Glutamatergic neuron (in vitro differentiated cells): ENCODE results near the gene ABHD6. TPM values are rescaled to one million over a fixed set of nuclear protein-coding genes. Genes with fewer than 3 reads are reported as not detected.
A peak's percentile ranks its signal among the peaks of the same experiment; 100 is the strongest.
"Not testable (repeated sequence)": the region's sequence is repeated elsewhere in the genome, so short reads cannot be mapped to it uniquely, and the experiment has no call there.

Experiments used
- DNase-seq: peaks from one replicate; pipeline ENCODE4 v3.0.0; 2022
- H3K27ac Mint-ChIP-seq: one replicate; pipeline ENCODE4 v1.8.0; 2020; ENCODE audit warnings: mild to moderate bottlenecking, mixed read lengths, inconsistent platforms; ENCODE audit not compliant: unreplicated experiment
- H3K27me3 Mint-ChIP-seq: one replicate; pipeline ENCODE4 v1.8.0; 2020; ENCODE audit warnings: mild to moderate bottlenecking, moderate library complexity, mixed read lengths, inconsistent platforms; ENCODE audit not compliant: unreplicated experiment
- H3K36me3 Mint-ChIP-seq: one replicate; pipeline ENCODE4 v1.8.0; 2020; ENCODE audit warnings: mild to moderate bottlenecking, mixed read lengths, inconsistent platforms; ENCODE audit not compliant: unreplicated experiment
- H3K4me1 Mint-ChIP-seq: one replicate; pipeline ENCODE4 v1.8.0; 2020; ENCODE audit warnings: mild to moderate bottlenecking, low read depth, mixed read lengths, inconsistent platforms; ENCODE audit not compliant: unreplicated experiment
- H3K4me3 Mint-ChIP-seq: one replicate; pipeline ENCODE4 v1.8.0; 2020; ENCODE audit warnings: mild to moderate bottlenecking, mixed read lengths, inconsistent platforms; ENCODE audit not compliant: unreplicated experiment
- H3K9me3 Mint-ChIP-seq: one replicate; pipeline ENCODE4 v1.8.0; 2020; ENCODE audit warnings: mild to moderate bottlenecking, moderate library complexity, mixed read lengths, inconsistent platforms; ENCODE audit not compliant: unreplicated experiment
- total RNA-seq: library from RNA; stranded (reverse); fragmentation: NEBNext Ultra II Directional; extraction: Animal tissue kit (Norgen Biotek cat#: 25700); gene quantifications from one replicate; pipeline ENCODE4 v1.2.1, GENCODE V29; 2021; ENCODE audit not compliant: unreplicated experiment
- TF ChIP-seq, protein P1 (sequence below): fragments of 200-600 bp; sonication (generic); IDR thresholded peaks from one replicate; pipeline ENCODE4 v1.5.0; 2021; ENCODE audit not compliant: partially characterized antibody, unreplicated experiment

The ABHD6 gene
- total RNA-seq, 1 donor from 2014 or later = 46.0 TPM

DNA sequence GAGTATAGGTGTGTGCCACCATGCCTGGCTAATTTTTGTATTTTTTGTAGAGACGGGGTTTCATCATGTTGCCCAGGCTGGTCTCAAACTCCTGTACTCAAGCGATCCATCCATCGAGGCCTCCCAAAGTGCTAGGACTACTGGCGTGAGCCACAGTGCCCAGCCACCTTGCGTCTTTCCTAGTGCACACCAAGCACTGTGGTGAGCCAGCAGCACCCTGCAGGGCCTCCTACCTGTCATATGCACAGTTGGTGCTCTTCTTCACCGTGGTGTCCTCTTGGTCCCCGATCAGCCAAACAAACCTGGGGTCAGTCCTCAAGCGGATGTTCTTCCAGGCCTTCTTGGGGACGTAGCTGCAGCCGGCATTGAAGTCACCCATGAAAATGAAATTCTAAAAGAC, 40.0 kb upstream of the ABHD6 start:
- Mint-ChIP-seq H3K4me1 (peaks cover 33% of the 10 kb centered on the region), H3K27ac (no peak overlapping the region), H3K27me3 (peaks cover 13% of the 10 kb centered on the region), H3K36me3 (peaks cover 1% of the 10 kb centered on the region), H3K9me3 (peaks cover 16% of the 10 kb centered on the region), H3K4me3 (no peak overlapping the region)
- TF ChIP-seq, protein P1, sequence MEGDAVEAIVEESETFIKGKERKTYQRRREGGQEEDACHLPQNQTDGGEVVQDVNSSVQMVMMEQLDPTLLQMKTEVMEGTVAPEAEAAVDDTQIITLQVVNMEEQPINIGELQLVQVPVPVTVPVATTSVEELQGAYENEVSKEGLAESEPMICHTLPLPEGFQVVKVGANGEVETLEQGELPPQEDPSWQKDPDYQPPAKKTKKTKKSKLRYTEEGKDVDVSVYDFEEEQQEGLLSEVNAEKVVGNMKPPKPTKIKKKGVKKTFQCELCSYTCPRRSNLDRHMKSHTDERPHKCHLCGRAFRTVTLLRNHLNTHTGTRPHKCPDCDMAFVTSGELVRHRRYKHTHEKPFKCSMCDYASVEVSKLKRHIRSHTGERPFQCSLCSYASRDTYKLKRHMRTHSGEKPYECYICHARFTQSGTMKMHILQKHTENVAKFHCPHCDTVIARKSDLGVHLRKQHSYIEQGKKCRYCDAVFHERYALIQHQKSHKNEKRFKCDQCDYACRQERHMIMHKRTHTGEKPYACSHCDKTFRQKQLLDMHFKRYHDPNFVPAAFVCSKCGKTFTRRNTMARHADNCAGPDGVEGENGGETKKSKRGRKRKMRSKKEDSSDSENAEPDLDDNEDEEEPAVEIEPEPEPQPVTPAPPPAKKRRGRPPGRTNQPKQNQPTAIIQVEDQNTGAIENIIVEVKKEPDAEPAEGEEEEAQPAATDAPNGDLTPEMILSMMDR = no peak
- no peak for DNase-seq

DNA sequence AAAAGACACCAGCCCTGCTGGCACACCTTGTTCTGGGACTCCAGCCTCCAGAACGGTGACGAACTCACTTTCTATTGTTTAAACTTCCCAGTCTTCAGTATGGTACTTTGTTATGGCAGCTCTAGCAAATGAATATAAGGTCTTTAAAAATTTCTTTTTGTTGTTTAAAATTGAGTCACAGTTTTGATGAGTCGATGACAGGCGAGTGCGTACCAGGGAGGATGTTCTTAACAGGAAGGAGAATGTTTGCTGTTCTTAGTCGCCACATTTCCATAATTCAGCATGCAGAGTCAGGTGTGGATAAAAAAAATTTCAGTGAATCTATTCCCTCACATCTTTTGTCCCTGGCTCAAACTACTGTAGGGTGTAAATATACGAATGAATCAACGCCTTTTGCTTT, 39.2 kb upstream of the ABHD6 start:
- Mint-ChIP-seq H3K4me3 (no peak overlapping the region), H3K4me1 (peaks cover 37% of the 10 kb centered on the region), H3K9me3 (peaks cover 21% of the 10 kb centered on the region), H3K36me3 (no peaks in the 10 kb centered on the region), H3K27ac (no peak overlapping the region), H3K27me3 (peaks cover 19% of the 10 kb centered on the region)
- no peak for DNase-seq
- TF ChIP-seq, protein P1 = no peak

DNA sequence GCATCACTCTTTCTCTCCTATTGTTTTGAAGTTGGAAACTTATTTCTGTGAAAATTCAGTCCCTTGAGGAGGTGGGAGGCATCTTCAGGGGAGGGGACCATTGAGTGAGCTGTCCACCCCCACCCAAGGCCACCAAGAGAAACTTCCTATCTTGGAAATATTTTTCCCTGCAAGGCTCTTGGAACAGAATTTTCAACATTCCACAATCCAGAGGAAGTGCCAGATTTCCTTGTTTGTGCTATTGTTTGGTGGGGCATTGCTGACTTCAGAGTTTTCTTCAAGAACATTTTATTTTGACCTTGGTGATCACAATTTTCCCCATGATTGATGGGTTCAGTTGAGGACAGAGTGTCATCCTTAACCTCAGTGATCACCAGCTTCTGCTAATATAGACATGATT, 38.8 kb upstream of the ABHD6 start:
- Mint-ChIP-seq H3K27ac (no peak overlapping the region), H3K9me3 (peaks cover 19% of the 10 kb centered on the region), H3K4me3 (no peak overlapping the region), H3K27me3 (peaks cover 19% of the 10 kb centered on the region), H3K4me1 (peaks cover 41% of the 10 kb centered on the region), H3K36me3 (no peaks in the 10 kb centered on the region)
- DNase-seq = no peak
- TF ChIP-seq, protein P1 = no peak

DNA sequence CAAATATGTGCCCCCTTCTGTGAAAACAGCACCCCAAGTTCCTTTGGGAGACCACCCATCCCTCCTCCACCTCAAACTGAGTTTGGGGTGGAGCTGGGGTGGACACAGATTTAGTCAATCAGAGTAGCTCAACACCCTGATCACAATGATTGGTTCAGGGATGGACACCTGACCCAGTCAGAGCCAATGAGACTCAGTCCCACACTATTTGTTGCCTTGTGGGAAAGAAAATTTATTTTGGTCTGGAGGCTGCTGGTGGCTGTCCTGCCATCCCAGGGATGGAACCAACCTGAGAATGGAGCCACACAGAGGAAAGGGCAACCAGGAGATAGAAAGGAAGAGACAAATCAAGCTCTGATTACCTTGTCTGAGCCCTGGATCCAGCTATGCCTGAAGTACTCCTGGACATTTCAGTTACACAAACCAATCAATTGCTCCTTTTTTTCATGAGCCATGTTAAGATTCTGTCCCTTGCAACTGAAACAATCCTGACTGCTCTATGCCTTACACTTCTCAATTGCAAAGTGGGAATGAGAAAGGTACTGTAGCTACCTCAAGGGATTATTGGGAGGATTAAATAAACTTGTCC, 37.4 kb upstream of the ABHD6 start:
- H3K36me3 Mint-ChIP-seq = no peaks in the 10 kb centered on the region
- H3K27me3 Mint-ChIP-seq = peaks cover 19% of the 10 kb centered on the region

DNA sequence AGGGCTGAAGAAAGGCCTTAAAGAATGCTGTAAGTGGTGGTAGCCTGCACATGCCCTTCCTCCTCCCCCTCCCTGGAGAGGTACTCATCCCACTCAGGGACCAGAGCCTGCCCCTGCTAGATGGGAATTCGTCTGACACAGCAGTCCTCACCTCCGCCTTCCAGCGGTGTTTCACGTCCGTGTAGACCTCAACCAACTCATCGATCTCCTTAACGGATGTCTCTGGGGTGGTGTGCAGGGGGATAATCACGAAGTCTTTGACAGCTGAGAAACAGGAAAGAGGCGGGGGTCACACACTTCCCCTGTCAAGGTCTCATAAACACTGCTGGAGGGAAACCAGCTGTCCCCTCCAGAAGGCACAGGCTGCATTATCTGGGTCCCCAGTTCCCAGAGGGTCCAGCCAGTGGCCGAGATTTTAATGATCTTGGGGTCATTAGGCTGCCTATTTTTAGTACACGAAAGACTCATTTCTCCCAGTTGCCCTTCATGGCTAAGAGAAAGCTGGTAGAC, 36.7 kb upstream of the ABHD6 start:
- TF ChIP-seq, protein P1 = no peak
- peak; percentile 79 for DNase-seq
- H3K27ac Mint-ChIP-seq = peak overlapping the region; percentile 84
- H3K36me3 Mint-ChIP-seq = no peaks in the 10 kb centered on the region
- H3K4me1 Mint-ChIP-seq = peaks cover 39% of the 10 kb centered on the region
- H3K9me3 Mint-ChIP-seq = peaks cover 21% of the 10 kb centered on the region
- H3K4me3 Mint-ChIP-seq = peak overlapping the region; percentile 50
- H3K27me3 Mint-ChIP-seq = peaks cover 24% of the 10 kb centered on the region

More for the DNA sequence above, 37.4 kb upstream of the ABHD6 start:
- Mint-ChIP-seq H3K4me3 (no peak overlapping the region), H3K9me3 (peaks cover 19% of the 10 kb centered on the region), H3K27ac (peak overlapping the region; percentile 68), H3K4me1 (peaks cover 41% of the 10 kb centered on the region)
- DNase-seq = no peak
- TF ChIP-seq, protein P1 = no peak

DNA sequence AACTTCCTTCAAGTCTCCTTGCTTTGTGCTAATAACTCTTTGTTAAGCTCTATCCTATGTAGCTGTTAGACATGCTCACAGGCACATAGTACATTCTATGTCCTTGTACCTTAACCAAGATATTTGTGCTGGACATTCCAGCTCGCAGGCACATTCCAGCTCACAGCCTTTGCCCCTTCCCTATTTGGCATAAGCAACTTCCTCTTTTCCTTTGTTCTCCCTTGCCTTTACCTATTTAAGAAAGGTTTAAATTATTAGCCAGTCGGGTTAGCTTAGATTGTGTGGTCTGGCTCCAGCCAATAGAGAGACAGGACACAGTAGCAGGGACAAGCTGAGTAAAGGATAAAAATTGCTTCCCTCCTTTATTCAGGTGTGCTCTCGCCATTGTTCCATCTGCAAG, 36.1 kb upstream of the ABHD6 start:
- H3K4me1 Mint-ChIP-seq = peaks cover 40% of the 10 kb centered on the region
- H3K27ac Mint-ChIP-seq = peak overlapping the region; percentile 84
- DNase-seq, H3K36me3 Mint-ChIP-seq: not testable (repeated sequence)
- H3K4me3 Mint-ChIP-seq = peak overlapping the region; percentile 56
- peaks cover 22% of the 10 kb centered on the region for H3K9me3 Mint-ChIP-seq
- peaks cover 23% of the 10 kb centered on the region for H3K27me3 Mint-ChIP-seq
